ENCODE results near the gene DPP10.
"Not testable (repeated sequence)": the region's sequence is repeated elsewhere in the genome, so short reads cannot be mapped to it uniquely, and the experiment has no call there.

Gene DPP10

GRCh38 chr2:114729026-114729425, 286.6 kb downstream of the DPP10 start:
- DNase-seq = no peak

- no peak for DNase-seq
These were observed 292.7 kb downstream of the DPP10 start for GRCh38 chr2:114735126-114735525.

- DNase-seq = no peak
These were observed 299.8 kb downstream of the DPP10 start for GRCh38 chr2:114742245-114742644.

- DNase-seq = no peak
These were observed 303.3 kb downstream of the DPP10 start for GRCh38 chr2:114745700-114746099.

- not testable (repeated sequence) for DNase-seq
These were observed 305.7 kb downstream of the DPP10 start for GRCh38 chr2:114748175-114748574.

- no peak for DNase-seq
These were observed 310.0 kb downstream of the DPP10 start for GRCh38 chr2:114752425-114752824.

GRCh38 chr2:114753145-114753544, 310.7 kb downstream of the DPP10 start:
- DNase-seq = no peak

- DNase-seq = no peak
These were observed 312.6 kb downstream of the DPP10 start for GRCh38 chr2:114754907-114755563.

GRCh38 chr2:114762376-114762775, 319.9 kb downstream of the DPP10 start:
- no peak for DNase-seq

- DNase-seq = no peak
These were observed 320.5 kb downstream of the DPP10 start for GRCh38 chr2:114762986-114763385.

- no peak for DNase-seq
These were observed 326.7 kb downstream of the DPP10 start for GRCh38 chr2:114769110-114769509.

GRCh38 chr2:114769991-114770390, 327.6 kb downstream of the DPP10 start:
- DNase-seq = no peak

- DNase-seq = no peak
These were observed 341.6 kb downstream of the DPP10 start for GRCh38 chr2:114784046-114784445.

- DNase-seq = no peak
These were observed 342.6 kb downstream of the DPP10 start for GRCh38 chr2:114784890-114785583.

GRCh38 chr2:114786901-114787300, 344.5 kb downstream of the DPP10 start:
- no peak for DNase-seq

GRCh38 chr2:114787486-114787885, 345.0 kb downstream of the DPP10 start:
- DNase-seq = no peak

GRCh38 chr2:114789989-114790388, 347.5 kb downstream of the DPP10 start:
- no peak for DNase-seq

GRCh38 chr2:114797540-114797939, 355.1 kb downstream of the DPP10 start:
- DNase-seq = no peak

GRCh38 chr2:114797942-114798341, 355.5 kb downstream of the DPP10 start:
- DNase-seq = no peak

- DNase-seq = no peak
These were observed 357.9 kb downstream of the DPP10 start for GRCh38 chr2:114800371-114800770.

- DNase-seq = no peak
These were observed 362.8 kb downstream of the DPP10 start for GRCh38 chr2:114805195-114805594.

GRCh38 chr2:114810092-114810491, 367.7 kb downstream of the DPP10 start:
- DNase-seq = no peak

- DNase-seq = no peak
These were observed 369.8 kb downstream of the DPP10 start for GRCh38 chr2:114812261-114812660.

GRCh38 chr2:114814355-114814754, 371.9 kb downstream of the DPP10 start:
- no peak for DNase-seq

- no peak for DNase-seq
These were observed 378.6 kb downstream of the DPP10 start for GRCh38 chr2:114821055-114821454.
